Right lobe of liver (tissue), 6 donors: Measurements from ENCODE around the gene TEPSIN. TPM values are rescaled to one million over a fixed set of nuclear protein-coding genes. Genes with fewer than 3 reads are reported as not detected.

Experiments
- ATAC-seq, 4 donors: fragments of 200-7000 bp; cut with Tn5 transposase; one replicate each; pipeline ENCODE4 v1.9.1; 2020; ENCODE audit warnings: mild to moderate bottlenecking in 4 of 4, moderate library complexity in 4 of 4
- DNase-seq, 3 donors: peaks; one replicate each; pipeline ENCODE4 v3.0.0-alpha.2; 2020
- H3K27ac ChIP-seq, 3 donors: fragments of 200-600 bp; one replicate each; pipeline ENCODE4 v1.8.0; 2022
- H3K27me3 ChIP-seq, 2 donors: fragments of 200-600 bp; one replicate each; pipeline ENCODE4 v1.8.0; 2022
- H3K36me3 ChIP-seq, 4 donors: fragments of 200-600 bp; sonication (generic) in 1 of 4; one replicate each; pipeline versions ENCODE4 v1.5.1 to v1.8.0; 2017 to 2022; ENCODE audit warnings: control low read depth in 1 of 4
- H3K4me1 ChIP-seq, 4 donors: fragments of 200-600 bp; sonication (generic) in 1 of 4; one replicate each; pipeline versions ENCODE4 v1.5.1 to v1.8.0; 2017 to 2022; ENCODE audit warnings: control low read depth in 1 of 4
- H3K4me3 ChIP-seq, 3 donors: fragments of 200-600 bp; one replicate each; pipeline ENCODE4 v1.8.0; 2022
- H3K9me3 ChIP-seq, 4 donors: fragments of 200-600 bp; sonication (generic) in 1 of 4; one replicate each; pipeline versions ENCODE4 v1.5.1 to v1.8.0; 2017 to 2022; ENCODE audit warnings: control low read depth in 1 of 4
- POLR2A ChIP-seq: fragments of 450-650 bp; IDR thresholded peaks from one replicate; pipeline ENCODE4 v1.6.1; 2017; ENCODE audit warnings: antibody characterized with exemption, mild to moderate bottlenecking
- WGBS: methylation state at CpG from one replicate; pipeline ENCODE4 v1.1.6; 2018; ENCODE audit warnings: low coverage, low lambda C conversion rate; ENCODE audit not compliant: insufficient coverage; ENCODE audit errors: missing lambda C conversion rate; 5-methylcytosine and 5-hydroxymethylcytosine counted together
- intact Hi-C, 2 donors: fragments of 100-400 bp; cut with DNase I; formaldehyde crosslinking; loops; one replicate each; pipeline versions ENCODE4 v1.11.2 to v1.14.1; 2022
- total RNA-seq, 6 experiments: library from RNA; depleted of rRNA in 2 of 6; stranded (reverse); fragments of >200 nt in 2 of 6; fragmentation: NEBNext Ultra II Directional in 3 of 6; extraction: Animal tissue kit (Norgen Biotek cat#: 25700) in 3 of 6; gene quantifications; one replicate each; pipeline versions ENCODE4 v1.1.0 to v1.2.4, GENCODE V29; 2016 to 2023
- TF ChIP-seq, protein P1 (sequence below), 4 donors: fragments of 200-600 bp in 3 of 4; fragments of 450-650 bp in 1 of 4; IDR thresholded peaks; one replicate each; pipeline versions ENCODE4 v1.5.1 to v1.8.0; 2016 to 2022; ENCODE audit warnings: antibody characterized with exemption in 4 of 4, mild to moderate bottlenecking in 2 of 4
- donor health status: DM: no; HTN: yes; CAD: no.
- donor health status: DM: no; HTN: no; CAD: no.
- donor health status: DM: no; HTN: no; CAD: no.
- donor health status: DM: no; HTN: yes; CAD: no.
- donor health status: DM: no; HTN: yes; CAD: no.

TEPSIN gene
- total RNA-seq, 6 experiments from 2014 or later, result 11.9 to 27.6 (median 18.1) TPM

DNA sequence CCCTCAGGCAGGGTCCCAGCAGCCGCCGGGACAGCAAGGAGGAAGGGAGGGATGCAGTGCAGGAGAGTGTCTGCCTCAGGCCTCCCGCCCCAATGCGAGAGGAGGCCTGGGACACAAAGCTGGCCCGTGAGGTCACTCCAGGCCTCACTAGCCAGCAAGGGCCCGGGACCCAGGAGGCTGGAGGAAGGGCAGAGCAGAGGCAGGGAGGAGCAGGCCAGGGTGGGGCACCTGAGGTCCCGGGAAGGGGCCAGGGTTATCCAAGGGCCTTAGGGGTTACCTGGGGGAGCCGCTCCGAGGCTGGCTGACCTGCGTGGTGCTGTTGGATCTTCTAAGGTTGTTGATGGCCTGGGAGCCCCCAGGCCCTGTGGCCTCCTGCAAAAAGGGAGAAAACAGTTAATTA lies 30.2 kb downstream of the TEPSIN start:
- WGBS, result 90% methylated on average over 4 of the region's 10 CpGs
- Histone ChIP-seq H3K27me3 (no peaks in the 10 kb centered on the region), H3K4me1 (no peaks in the 10 kb centered on the region), H3K36me3 (no peaks in the 10 kb centered on the region), H3K27ac (no peak overlapping the region), H3K9me3 (no peaks in the 10 kb centered on the region), H3K4me3 (no peak overlapping the region)
- intact Hi-C loops, result no loop called here
- DNase-seq (no peak), ATAC-seq (no peak)
- TF ChIP-seq POLR2A, result no peak
- TF ChIP-seq, protein P1, sequence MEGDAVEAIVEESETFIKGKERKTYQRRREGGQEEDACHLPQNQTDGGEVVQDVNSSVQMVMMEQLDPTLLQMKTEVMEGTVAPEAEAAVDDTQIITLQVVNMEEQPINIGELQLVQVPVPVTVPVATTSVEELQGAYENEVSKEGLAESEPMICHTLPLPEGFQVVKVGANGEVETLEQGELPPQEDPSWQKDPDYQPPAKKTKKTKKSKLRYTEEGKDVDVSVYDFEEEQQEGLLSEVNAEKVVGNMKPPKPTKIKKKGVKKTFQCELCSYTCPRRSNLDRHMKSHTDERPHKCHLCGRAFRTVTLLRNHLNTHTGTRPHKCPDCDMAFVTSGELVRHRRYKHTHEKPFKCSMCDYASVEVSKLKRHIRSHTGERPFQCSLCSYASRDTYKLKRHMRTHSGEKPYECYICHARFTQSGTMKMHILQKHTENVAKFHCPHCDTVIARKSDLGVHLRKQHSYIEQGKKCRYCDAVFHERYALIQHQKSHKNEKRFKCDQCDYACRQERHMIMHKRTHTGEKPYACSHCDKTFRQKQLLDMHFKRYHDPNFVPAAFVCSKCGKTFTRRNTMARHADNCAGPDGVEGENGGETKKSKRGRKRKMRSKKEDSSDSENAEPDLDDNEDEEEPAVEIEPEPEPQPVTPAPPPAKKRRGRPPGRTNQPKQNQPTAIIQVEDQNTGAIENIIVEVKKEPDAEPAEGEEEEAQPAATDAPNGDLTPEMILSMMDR (IDR thresholded peaks at IDR 0.05), result no peak

DNA sequence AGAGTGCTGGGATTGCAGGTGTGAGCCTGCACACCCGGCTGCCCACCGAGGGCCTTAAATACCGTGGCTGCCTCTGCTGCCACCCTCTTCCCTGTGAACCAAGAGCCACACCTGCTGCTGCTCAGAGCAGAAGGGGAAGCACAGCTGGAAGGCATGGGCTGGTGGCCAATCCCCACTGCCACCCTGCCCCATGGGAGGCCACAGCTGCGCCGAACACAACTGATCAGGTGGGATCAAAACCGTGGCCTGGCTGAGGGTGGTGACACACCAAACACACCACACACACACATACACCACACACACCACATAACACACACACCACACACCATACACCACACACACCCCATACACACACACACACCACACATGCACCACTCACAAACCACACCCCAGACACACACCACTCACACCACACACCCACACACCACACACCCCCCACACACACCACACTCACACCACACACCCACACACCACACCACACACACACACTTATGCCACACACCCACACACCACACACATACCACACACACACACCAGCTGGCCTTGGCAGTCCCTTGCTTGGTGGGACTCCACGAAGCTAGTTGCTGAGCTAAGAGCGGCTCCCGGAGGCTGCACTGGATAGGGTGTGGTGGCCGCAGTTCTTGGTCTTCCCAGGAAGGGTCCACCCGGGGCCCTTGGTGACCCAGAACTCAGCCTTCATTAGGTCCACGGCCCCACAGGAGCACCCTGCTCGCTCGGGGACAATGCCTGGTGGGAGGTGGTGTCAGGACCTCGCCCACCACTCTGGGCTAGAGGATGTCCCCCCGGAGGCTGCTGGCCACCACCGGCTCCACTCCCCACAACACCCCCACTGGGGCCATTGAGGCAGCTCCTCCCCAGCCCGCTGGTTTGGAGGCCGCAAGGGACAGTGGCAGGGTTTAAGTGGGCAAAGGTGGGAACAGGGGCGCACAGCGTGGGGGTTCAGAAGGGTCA lies 31.0 kb downstream of the TEPSIN start:
- intact Hi-C loops, result no loop called here

DNA sequence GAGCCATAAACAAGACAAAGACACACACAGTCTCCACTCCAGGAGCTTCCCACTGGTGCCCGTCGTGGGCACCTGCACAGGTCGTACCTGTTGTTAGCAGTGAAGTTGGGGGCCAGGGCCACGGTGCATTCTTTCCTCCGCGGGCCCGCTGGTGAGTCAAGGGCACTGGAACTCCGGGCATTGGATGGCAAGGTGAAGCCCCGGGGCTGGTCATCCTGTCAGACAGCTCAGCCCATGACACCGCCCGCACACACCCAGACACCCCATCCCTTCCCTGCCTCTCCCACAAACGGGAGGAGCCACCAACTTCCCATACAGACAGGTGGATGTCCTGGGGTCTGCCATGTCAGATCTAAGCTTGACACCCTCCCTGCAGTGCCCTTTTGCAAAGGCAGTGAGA lies 32.2 kb downstream of the TEPSIN start:
- no peaks in the 10 kb centered on the region for H3K36me3 ChIP-seq
- H3K9me3 ChIP-seq, result no peaks in the 10 kb centered on the region

More for the DNA sequence above, 31.0 kb downstream of the TEPSIN start:
- Histone ChIP-seq H3K9me3 (no peaks in the 10 kb centered on the region), H3K27ac (no peak overlapping the region), H3K4me3 (no peak overlapping the region), H3K36me3 (no peaks in the 10 kb centered on the region), H3K27me3 (no peaks in the 10 kb centered on the region), H3K4me1 (no peaks in the 10 kb centered on the region)
- no CpG with 5 or more reads among the region's 21 CpGs for WGBS
- DNase-seq, result no peak
- ATAC-seq, result no peak
- no peak for TF ChIP-seq POLR2A
- TF ChIP-seq, protein P1 (IDR thresholded peaks at IDR 0.05), result no peak

DNA sequence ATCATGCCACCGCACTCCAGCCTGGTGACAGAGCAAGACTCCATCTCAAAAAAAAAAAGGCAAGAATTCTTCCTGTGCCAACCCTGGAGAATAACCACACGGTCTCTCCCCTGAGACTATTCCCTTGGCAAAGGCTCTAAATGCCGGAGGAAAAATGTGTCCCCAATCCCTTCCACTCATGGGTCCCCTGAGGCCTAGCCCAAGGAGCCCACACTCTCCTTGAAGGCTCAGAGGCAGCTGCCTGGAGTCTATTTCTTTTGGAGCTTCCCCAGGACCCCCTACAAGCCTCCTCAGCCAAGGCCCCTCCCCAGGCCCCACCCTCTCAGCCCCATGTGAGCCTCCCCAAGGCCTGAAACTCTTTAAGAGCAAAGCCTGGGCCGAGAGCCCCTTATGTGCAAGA lies 32.7 kb downstream of the TEPSIN start:
- Histone ChIP-seq H3K4me1 (no peaks in the 10 kb centered on the region), H3K27me3 (no peaks in the 10 kb centered on the region), H3K27ac (no peak overlapping the region), H3K4me3 (no peak overlapping the region), H3K9me3 (no peaks in the 10 kb centered on the region), H3K36me3 (no peaks in the 10 kb centered on the region)
- DNase-seq (no peak), ATAC-seq (no peak)
- TF ChIP-seq, protein P1 (IDR thresholded peaks at IDR 0.05), result no peak
- no peak for TF ChIP-seq POLR2A
- no CpG with 5 or more reads among the region's 4 CpGs for WGBS
- intact Hi-C loops, result no loop called here

More for the DNA sequence above, 32.2 kb downstream of the TEPSIN start:
- no peak for TF ChIP-seq POLR2A
- TF ChIP-seq, protein P1 (IDR thresholded peaks at IDR 0.05), result no peak
- Histone ChIP-seq H3K4me3 (no peak overlapping the region), H3K27ac (no peak overlapping the region), H3K27me3 (no peaks in the 10 kb centered on the region), H3K4me1 (no peaks in the 10 kb centered on the region)
- intact Hi-C loops, result no loop called here
- DNase-seq, result no peak
- no peak for ATAC-seq
- WGBS, result 94% methylated on average over 7 of the region's 12 CpGs
